GM23338 (cell line): ENCODE measurements around the gene SAC3D1.

Experiments used
- CREB1 ChIP-seq: fragments of 250-450 bp; sonication (Bioruptor Pico); IDR thresholded peaks from 2 replicates; pipeline ENCODE4 v1.5.0; 2020; ENCODE audit warnings: low read depth, mild to moderate bottlenecking, moderate library complexity
- ETS1 ChIP-seq: IDR thresholded peaks from 2 replicates; pipeline ENCODE4 v1.6.1; 2016; ENCODE audit warnings: antibody characterized with exemption
- EZH2 ChIP-seq: fragments of 200-600 bp; sonication (generic); IDR thresholded peaks from one replicate; pipeline ENCODE4 v1.8.0; 2017; ENCODE audit warnings: antibody characterized with exemption, mild to moderate bottlenecking, low read depth; ENCODE audit not compliant: unreplicated experiment
- EZH2phosphoT487 ChIP-seq: fragments of 200-600 bp; sonication (generic); IDR thresholded peaks from one replicate; pipeline ENCODE4 v1.8.1; 2018; ENCODE audit warnings: antibody characterized with exemption; ENCODE audit not compliant: unreplicated experiment
- JUNB ChIP-seq: IDR thresholded peaks from one replicate; pipeline ENCODE4 v1.6.1; 2016; ENCODE audit warnings: antibody characterized with exemption; ENCODE audit not compliant: unreplicated experiment
- NANOG ChIP-seq: IDR thresholded peaks from 2 replicates; pipeline ENCODE4 v1.6.1; 2016; ENCODE audit warnings: antibody characterized with exemption, borderline replicate concordance
- POLR2AphosphoS5 ChIP-seq: IDR thresholded peaks from 2 replicates; pipeline ENCODE4 v1.6.1; 2016; ENCODE audit warnings: antibody characterized with exemption, low read depth
- STAT1 ChIP-seq: IDR thresholded peaks from one replicate; pipeline ENCODE4 v1.6.1; 2016; ENCODE audit warnings: antibody characterized with exemption; ENCODE audit not compliant: unreplicated experiment
- ZNF114 ChIP-seq: fragments of 250-450 bp; sonication (Bioruptor Pico); IDR thresholded peaks from 2 replicates; pipeline ENCODE4 v1.5.0; 2020; ENCODE audit warnings: mild to moderate bottlenecking, moderate library complexity
- ZNF331 ChIP-seq: fragments of 250-450 bp; sonication (Bioruptor Pico); IDR thresholded peaks from 2 replicates; pipeline ENCODE4 v1.5.0; 2020; ENCODE audit warnings: low read depth, mild to moderate bottlenecking, moderate library complexity
- TF ChIP-seq, protein P1 (sequence below), 2 experiments: fragments of 200-600 bp in 1 of 2; sonication (generic) in 1 of 2; conservative IDR thresholded peaks; 2 replicates each; pipeline versions ENCODE4 v1.5.1 to v1.6.1; 2016 to 2017; ENCODE audit warnings: antibody characterized with exemption in 2 of 2, low read depth in 2 of 2, mild to moderate bottlenecking in 2 of 2, moderate library complexity in 1 of 2
- TF ChIP-seq, protein P2 (sequence below): IDR thresholded peaks from one replicate; pipeline ENCODE4 v1.6.1; 2018; ENCODE audit warnings: antibody characterized with exemption; ENCODE audit not compliant: unreplicated experiment

- TF ChIP-seq, protein P1, sequence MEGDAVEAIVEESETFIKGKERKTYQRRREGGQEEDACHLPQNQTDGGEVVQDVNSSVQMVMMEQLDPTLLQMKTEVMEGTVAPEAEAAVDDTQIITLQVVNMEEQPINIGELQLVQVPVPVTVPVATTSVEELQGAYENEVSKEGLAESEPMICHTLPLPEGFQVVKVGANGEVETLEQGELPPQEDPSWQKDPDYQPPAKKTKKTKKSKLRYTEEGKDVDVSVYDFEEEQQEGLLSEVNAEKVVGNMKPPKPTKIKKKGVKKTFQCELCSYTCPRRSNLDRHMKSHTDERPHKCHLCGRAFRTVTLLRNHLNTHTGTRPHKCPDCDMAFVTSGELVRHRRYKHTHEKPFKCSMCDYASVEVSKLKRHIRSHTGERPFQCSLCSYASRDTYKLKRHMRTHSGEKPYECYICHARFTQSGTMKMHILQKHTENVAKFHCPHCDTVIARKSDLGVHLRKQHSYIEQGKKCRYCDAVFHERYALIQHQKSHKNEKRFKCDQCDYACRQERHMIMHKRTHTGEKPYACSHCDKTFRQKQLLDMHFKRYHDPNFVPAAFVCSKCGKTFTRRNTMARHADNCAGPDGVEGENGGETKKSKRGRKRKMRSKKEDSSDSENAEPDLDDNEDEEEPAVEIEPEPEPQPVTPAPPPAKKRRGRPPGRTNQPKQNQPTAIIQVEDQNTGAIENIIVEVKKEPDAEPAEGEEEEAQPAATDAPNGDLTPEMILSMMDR (conservative IDR thresholded peaks at IDR 0.05; ENCODE audit: low read depth in 2 of 2), result no peak
- TF ChIP-seq, protein P2, sequence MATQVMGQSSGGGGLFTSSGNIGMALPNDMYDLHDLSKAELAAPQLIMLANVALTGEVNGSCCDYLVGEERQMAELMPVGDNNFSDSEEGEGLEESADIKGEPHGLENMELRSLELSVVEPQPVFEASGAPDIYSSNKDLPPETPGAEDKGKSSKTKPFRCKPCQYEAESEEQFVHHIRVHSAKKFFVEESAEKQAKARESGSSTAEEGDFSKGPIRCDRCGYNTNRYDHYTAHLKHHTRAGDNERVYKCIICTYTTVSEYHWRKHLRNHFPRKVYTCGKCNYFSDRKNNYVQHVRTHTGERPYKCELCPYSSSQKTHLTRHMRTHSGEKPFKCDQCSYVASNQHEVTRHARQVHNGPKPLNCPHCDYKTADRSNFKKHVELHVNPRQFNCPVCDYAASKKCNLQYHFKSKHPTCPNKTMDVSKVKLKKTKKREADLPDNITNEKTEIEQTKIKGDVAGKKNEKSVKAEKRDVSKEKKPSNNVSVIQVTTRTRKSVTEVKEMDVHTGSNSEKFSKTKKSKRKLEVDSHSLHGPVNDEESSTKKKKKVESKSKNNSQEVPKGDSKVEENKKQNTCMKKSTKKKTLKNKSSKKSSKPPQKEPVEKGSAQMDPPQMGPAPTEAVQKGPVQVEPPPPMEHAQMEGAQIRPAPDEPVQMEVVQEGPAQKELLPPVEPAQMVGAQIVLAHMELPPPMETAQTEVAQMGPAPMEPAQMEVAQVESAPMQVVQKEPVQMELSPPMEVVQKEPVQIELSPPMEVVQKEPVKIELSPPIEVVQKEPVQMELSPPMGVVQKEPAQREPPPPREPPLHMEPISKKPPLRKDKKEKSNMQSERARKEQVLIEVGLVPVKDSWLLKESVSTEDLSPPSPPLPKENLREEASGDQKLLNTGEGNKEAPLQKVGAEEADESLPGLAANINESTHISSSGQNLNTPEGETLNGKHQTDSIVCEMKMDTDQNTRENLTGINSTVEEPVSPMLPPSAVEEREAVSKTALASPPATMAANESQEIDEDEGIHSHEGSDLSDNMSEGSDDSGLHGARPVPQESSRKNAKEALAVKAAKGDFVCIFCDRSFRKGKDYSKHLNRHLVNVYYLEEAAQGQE, result no peak
- TF ChIP-seq EZH2, result no peak
- TF ChIP-seq ETS1, result no peak
- TF ChIP-seq POLR2AphosphoS5, result no peak
- TF ChIP-seq ZNF331, result no peak
- TF ChIP-seq ZNF114 (CRISPR knock-in tag), result no peak
- TF ChIP-seq EZH2phosphoT487, result no peak
- TF ChIP-seq NANOG, result no peak
- no peak for TF ChIP-seq JUNB
- TF ChIP-seq CREB1 (CRISPR knock-in tag), result no peak
- TF ChIP-seq STAT1, result no peak
Observed at GRCh38 chr11:65040520-65040846, 527 bp upstream of the SAC3D1 start.
